HUES48 (cell line): ENCODE results near the gene MALRD1.

Experiments
- H3K27ac ChIP-seq: one replicate; pipeline ENCODE4 v1.7.0; 2013; ENCODE audit warnings: low read depth, low read length, inconsistent platforms
- H3K27me3 ChIP-seq: 2 replicates; pipeline ENCODE4 v1.6.1; 2013; ENCODE audit warnings: mild to moderate bottlenecking, low read length; ENCODE audit not compliant: control insufficient read depth, insufficient read depth
- H3K36me3 ChIP-seq: 2 replicates; pipeline ENCODE4 v1.6.1; 2013; ENCODE audit warnings: low read length; ENCODE audit not compliant: control insufficient read depth, insufficient read depth
- H3K4me1 ChIP-seq: 2 replicates; pipeline ENCODE4 v1.6.1; 2013; ENCODE audit warnings: mild to moderate bottlenecking, low read length; ENCODE audit not compliant: control insufficient read depth, insufficient read depth
- H3K4me3 ChIP-seq: 2 replicates; pipeline ENCODE4 v1.5.1; 2013; ENCODE audit warnings: mild to moderate bottlenecking, low read depth, low read length
- H3K9ac ChIP-seq: 2 replicates; pipeline ENCODE4 v1.6.1; 2013; ENCODE audit warnings: mild to moderate bottlenecking, low read depth, low read length, moderate library complexity
- H3K9me3 ChIP-seq: 2 replicates; pipeline ENCODE4 v1.6.1; 2013; ENCODE audit warnings: low read length; ENCODE audit not compliant: control insufficient read depth, insufficient read depth

The MALRD1 gene

DNA sequence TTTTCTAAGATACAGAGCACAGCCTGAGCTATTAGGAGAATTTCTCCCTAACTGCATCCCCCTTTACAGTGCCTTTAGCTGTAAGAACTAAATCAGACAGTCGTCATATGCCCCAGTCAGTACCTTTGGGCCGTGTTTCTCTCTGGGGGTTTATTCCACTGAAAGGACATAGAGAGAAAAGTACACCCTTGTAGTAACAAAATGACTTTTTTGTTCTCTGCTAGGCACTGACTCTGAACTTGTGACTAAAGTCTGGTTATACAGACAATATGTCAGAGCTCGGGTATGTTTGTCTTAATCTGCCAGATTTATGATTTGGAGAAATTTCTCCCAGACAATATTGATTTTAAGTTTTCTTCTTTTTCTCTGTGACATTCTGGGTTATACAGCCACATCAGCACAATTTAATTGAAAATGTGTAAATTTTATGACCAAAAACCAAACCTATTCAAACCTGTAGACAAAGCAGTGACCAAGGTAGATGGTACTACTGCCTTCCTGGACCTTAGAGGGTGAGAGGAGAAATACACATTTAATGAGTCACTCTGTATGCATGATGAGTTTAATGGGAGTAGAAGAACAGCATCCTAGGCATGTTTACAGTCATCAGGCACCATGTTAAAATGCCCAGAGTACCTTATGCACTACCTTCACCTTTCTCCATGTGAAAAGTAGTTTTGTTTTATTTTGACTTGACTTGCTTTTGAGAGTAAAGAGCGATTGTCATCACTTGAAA lies 611.5 kb downstream of the MALRD1 start:
- Histone ChIP-seq H3K27ac (no peak overlapping the region), H3K27me3 (no peaks in the 10 kb centered on the region), H3K36me3 (no peaks in the 10 kb centered on the region), H3K9me3 (no peaks in the 10 kb centered on the region), H3K4me3 (no peak overlapping the region), H3K9ac (no peak overlapping the region), H3K4me1 (no peaks in the 10 kb centered on the region)

GRCh38 chr10:19663344-19663743 lies 614.7 kb downstream of the MALRD1 start:
- no peak overlapping the region for H3K4me3 ChIP-seq
- no peaks in the 10 kb centered on the region for H3K36me3 ChIP-seq
- no peak overlapping the region for H3K27ac ChIP-seq
- no peak overlapping the region for H3K9ac ChIP-seq
- H3K27me3 ChIP-seq, result no peaks in the 10 kb centered on the region
- H3K9me3 ChIP-seq, result no peaks in the 10 kb centered on the region; the same call in 1 of the 2 replicates
- H3K4me1 ChIP-seq, result no peaks in the 10 kb centered on the region

GRCh38 chr10:19668116-19668515 lies 619.5 kb downstream of the MALRD1 start:
- no peaks in the 10 kb centered on the region for H3K36me3 ChIP-seq
- H3K4me3 ChIP-seq, result no peak overlapping the region
- no peaks in the 10 kb centered on the region; the same call in 1 of the 2 replicates for H3K9me3 ChIP-seq
- H3K9ac ChIP-seq, result no peak overlapping the region
- H3K27me3 ChIP-seq, result no peaks in the 10 kb centered on the region
- no peak overlapping the region for H3K27ac ChIP-seq
- no peaks in the 10 kb centered on the region for H3K4me1 ChIP-seq

DNA sequence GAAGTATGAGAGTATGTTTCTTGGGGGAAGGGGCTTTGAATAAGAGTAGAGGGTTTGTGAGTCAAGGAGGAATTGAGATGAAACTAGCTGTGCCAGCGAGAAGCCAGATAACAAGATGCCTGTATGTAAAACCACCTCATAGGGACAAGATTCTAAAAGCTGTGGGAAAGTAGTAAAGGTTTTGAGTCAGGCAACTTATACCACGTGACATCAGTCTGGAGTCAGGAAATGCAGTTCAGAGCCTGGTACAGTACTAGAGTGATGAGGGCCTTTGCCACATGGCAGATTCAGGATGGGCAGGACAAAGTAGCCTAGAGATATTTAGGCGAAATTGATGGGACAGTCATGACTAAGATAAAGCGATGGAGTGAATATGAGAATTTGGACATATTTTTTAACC lies 627.5 kb downstream of the MALRD1 start:
- Histone ChIP-seq H3K36me3 (no peaks in the 10 kb centered on the region), H3K9me3 (no peaks in the 10 kb centered on the region), H3K4me1 (no peaks in the 10 kb centered on the region), H3K9ac (no peak overlapping the region), H3K27me3 (no peaks in the 10 kb centered on the region), H3K4me3 (no peak overlapping the region), H3K27ac (no peak overlapping the region)

DNA sequence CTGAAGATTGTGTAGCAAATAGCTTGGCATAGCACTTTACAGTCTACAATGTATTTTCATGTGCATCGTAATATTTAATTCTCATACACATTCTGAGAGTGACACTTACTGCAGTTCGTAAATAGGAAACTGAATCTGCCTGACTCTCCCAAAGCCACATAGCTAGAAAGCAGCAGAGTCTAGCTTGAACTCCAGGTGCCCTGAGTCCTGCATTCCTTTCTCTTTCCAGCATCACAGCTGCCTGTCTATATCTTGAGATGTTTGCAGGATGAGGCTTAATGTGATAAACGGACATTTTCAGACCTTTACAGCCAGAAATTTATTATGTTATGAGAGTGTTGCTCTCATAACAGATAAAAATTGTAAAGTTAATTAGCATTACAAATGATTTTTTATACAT lies 634.8 kb downstream of the MALRD1 start:
- no peak overlapping the region for H3K9ac ChIP-seq
- no peaks in the 10 kb centered on the region for H3K36me3 ChIP-seq
- H3K27ac ChIP-seq, result no peak overlapping the region

GRCh38 chr10:19683960-19684359 lies 635.4 kb downstream of the MALRD1 start:
- Histone ChIP-seq H3K9me3 (no peaks in the 10 kb centered on the region), H3K4me1 (no peaks in the 10 kb centered on the region), H3K4me3 (no peak overlapping the region), H3K27ac (no peak overlapping the region), H3K36me3 (no peaks in the 10 kb centered on the region), H3K9ac (no peak overlapping the region), H3K27me3 (no peaks in the 10 kb centered on the region)

More for the DNA sequence above, 634.8 kb downstream of the MALRD1 start:
- Histone ChIP-seq H3K27me3 (no peaks in the 10 kb centered on the region), H3K4me1 (no peaks in the 10 kb centered on the region), H3K9me3 (no peaks in the 10 kb centered on the region), H3K4me3 (no peak overlapping the region)

DNA sequence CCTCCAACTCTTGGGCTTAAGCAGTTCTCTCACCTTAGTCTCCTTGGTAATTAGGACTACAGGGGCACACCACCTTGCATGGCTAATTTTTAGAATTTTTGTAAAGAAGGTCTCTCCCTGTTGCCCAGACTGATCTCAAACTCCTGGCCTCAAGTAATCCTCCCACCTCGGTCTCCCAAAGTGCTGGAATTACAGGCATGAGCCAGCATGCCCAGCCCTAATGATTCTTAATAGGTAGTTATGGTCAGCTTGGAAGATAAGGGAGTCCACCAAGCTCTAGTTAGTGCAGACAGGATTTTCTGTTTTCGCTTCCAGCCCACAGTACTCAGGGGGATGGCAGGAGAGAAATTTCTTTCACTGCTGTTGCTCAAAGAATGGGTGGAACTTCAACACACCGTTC lies 639.7 kb downstream of the MALRD1 start:
- H3K9me3 ChIP-seq, result no peaks in the 10 kb centered on the region
- no peak overlapping the region for H3K4me3 ChIP-seq
- no peaks in the 10 kb centered on the region for H3K4me1 ChIP-seq
- no peaks in the 10 kb centered on the region for H3K36me3 ChIP-seq
- H3K27me3 ChIP-seq, result no peaks in the 10 kb centered on the region
- no peak overlapping the region for H3K9ac ChIP-seq
- H3K27ac ChIP-seq, result no peak overlapping the region

GRCh38 chr10:19689231-19689630 lies 640.6 kb downstream of the MALRD1 start:
- Histone ChIP-seq H3K9ac (no peak overlapping the region), H3K27me3 (no peaks in the 10 kb centered on the region), H3K4me1 (no peaks in the 10 kb centered on the region), H3K4me3 (no peak overlapping the region), H3K9me3 (no peaks in the 10 kb centered on the region), H3K27ac (no peak overlapping the region), H3K36me3 (no peaks in the 10 kb centered on the region)

DNA sequence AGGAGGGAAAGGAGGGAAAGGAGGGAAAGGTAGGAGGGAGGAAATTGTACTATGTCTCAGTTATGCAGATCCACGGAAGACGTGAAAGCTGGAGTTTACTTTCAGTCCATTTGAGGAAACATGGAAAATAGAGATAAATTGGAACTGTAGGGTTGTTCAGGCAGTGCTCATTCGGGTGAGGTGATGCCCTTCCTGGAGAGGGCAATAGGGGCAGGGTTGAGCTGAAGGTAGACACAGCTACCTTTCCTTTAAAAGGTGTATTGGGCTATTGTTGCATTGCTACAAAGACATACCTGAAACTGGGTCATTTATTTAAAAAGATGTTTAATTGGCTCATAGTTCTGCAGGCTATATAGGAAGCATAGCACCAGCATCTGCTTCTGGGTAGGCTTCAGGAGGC lies 650.7 kb downstream of the MALRD1 start:
- no peaks in the 10 kb centered on the region for H3K9me3 ChIP-seq
- no peaks in the 10 kb centered on the region for H3K4me1 ChIP-seq
- no peak overlapping the region for H3K27ac ChIP-seq
- no peak overlapping the region for H3K9ac ChIP-seq
- H3K27me3 ChIP-seq, result no peaks in the 10 kb centered on the region
- H3K36me3 ChIP-seq, result no peaks in the 10 kb centered on the region
- no peak overlapping the region for H3K4me3 ChIP-seq

DNA sequence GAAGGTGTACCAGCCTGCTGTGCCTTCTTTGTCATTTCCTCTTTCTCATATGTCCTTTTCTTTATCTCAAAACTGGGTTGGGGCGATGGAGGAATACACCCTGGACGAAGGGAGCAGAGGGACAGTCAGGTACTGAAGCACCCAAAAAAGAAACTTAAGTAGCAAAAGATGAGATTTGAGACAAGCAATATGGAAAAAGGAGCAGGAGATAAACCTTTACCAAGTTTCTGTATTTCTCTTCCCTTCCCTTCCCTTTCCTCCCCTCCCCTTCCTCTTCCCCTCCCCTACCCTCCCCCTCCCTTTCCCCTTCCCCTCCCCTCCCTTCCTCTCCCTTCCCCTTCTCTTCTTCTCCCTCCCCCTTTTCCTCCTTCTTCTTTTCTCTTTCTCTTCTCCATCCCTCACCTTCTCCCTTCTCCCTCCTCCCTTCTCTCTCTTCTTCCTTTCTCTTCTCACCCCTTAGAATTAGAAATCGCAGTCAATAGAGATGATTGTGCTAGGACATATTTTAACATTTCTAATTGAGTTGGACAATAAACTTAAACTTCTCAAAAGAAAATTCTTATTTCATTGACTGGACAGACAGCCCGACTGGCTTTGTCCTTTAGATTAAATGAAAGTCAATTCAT lies 652.9 kb downstream of the MALRD1 start:
- Histone ChIP-seq H3K9ac (no peak overlapping the region), H3K36me3 (no peaks in the 10 kb centered on the region), H3K4me1 (no peaks in the 10 kb centered on the region), H3K4me3 (no peak overlapping the region), H3K9me3 (no peaks in the 10 kb centered on the region), H3K27me3 (no peaks in the 10 kb centered on the region), H3K27ac (no peak overlapping the region)

GRCh38 chr10:19702215-19702614 lies 653.6 kb downstream of the MALRD1 start:
- no peak overlapping the region for H3K27ac ChIP-seq
- H3K27me3 ChIP-seq, result no peaks in the 10 kb centered on the region
- H3K4me1 ChIP-seq, result no peaks in the 10 kb centered on the region
- H3K4me3 ChIP-seq, result no peak overlapping the region
- no peak overlapping the region for H3K9ac ChIP-seq
- H3K9me3 ChIP-seq, result no peaks in the 10 kb centered on the region
- no peaks in the 10 kb centered on the region for H3K36me3 ChIP-seq
